ENCODE measurements around the gene DDHD1. TPM values are rescaled to one million over a fixed set of nuclear protein-coding genes. Genes with fewer than 3 reads are reported as not detected.

The DDHD1 gene
- 5.1 to 8.1 TPM (median 6.0 TPM) in 5 replicates for total RNA-seq (2022; extraction: Qiagen RNA extraction)

GRCh38 chr14:53152887-53153701, at the start of gene DDHD1:
Gene DDHD1, minus strand, starts transcription at chr14:53153323. Its CDS starts 225 bp downstream, at chr14:53153098.

Other genes with a start within 250 kb of the DDHD1 start
- gene FERMT2, start 202.3 kb downstream of the DDHD1 start, total RNA-seq (2022; extraction: Qiagen RNA extraction): 33.9 to 54.9 TPM (median 44.3 TPM) in 5 replicates

Measured in A549 treated with Hydrocortisone at 1 μM for 4 hours (cell line).